CD8-positive, alpha-beta memory T cell (primary cell): ENCODE measurements around the gene ASB2. TPM values are rescaled to one million over a fixed set of nuclear protein-coding genes. Genes with fewer than 3 reads are reported as not detected.

Source experiments
- CTCF ChIA-PET: fragments of 350-600 bp; sonication (Branson Sonifier 250); formaldehyde crosslinking; loops from one replicate; lab custom pipeline; 2021; ENCODE audit warnings: antibody characterized with exemption; lab: Charles Lee
- POLR2A ChIA-PET: fragments of 350-600 bp; sonication (Branson Sonifier 250); formaldehyde crosslinking; loops from one replicate; lab custom pipeline; 2021; ENCODE audit warnings: antibody characterized with exemption; lab: Charles Lee
- DNase-seq, 5 donors: peaks; one replicate each; pipeline versions ENCODE4 v3.0.0 to v3.0.0-alpha.2; 2020 to 2022; ENCODE audit warnings: mixed read lengths in 1 of 5
- H3K27ac ChIP-seq: one replicate; pipeline ENCODE4 v1.7.0; 2013; ENCODE audit warnings: low read depth, mild to moderate bottlenecking, low read length, moderate library complexity
- H3K27me3 ChIP-seq: 2 replicates; pipeline ENCODE4 v1.7.0; 2013; ENCODE audit warnings: low read length, mild to moderate bottlenecking; ENCODE audit not compliant: insufficient read depth, poor library complexity, severe bottlenecking
- H3K36me3 ChIP-seq: 2 replicates; pipeline ENCODE4 v1.7.0; 2013; ENCODE audit warnings: mild to moderate bottlenecking, low read length, moderate library complexity; ENCODE audit not compliant: insufficient read depth
- H3K4me1 ChIP-seq: 2 replicates; pipeline ENCODE4 v1.7.0; 2013; ENCODE audit warnings: mild to moderate bottlenecking, low read length, moderate library complexity; ENCODE audit not compliant: insufficient read depth
- H3K4me3 ChIP-seq: 2 replicates; pipeline ENCODE4 v1.7.0; 2013; ENCODE audit warnings: mild to moderate bottlenecking, low read length
- H3K9me3 ChIP-seq: 2 replicates; pipeline ENCODE4 v1.7.0; 2013; ENCODE audit warnings: mild to moderate bottlenecking, low read length
- H3K27ac Mint-ChIP-seq, 8 donors: one replicate each; pipeline ENCODE4 v1.8.0; 2020 to 2021; ENCODE audit warnings: mixed read lengths in 8 of 8, mild to moderate bottlenecking in 6 of 8, inconsistent platforms in 3 of 8, moderate library complexity in 3 of 8
- H3K27me3 Mint-ChIP-seq, 2 donors: one replicate each; pipeline ENCODE4 v1.8.0; 2020 to 2021; ENCODE audit warnings: mixed read lengths in 2 of 2, mild to moderate bottlenecking in 1 of 2, moderate library complexity in 1 of 2
- H3K36me3 Mint-ChIP-seq, 3 donors: one replicate each; pipeline ENCODE4 v1.8.0; 2020 to 2021; ENCODE audit warnings: mixed read lengths in 3 of 3, inconsistent platforms in 1 of 3, mild to moderate bottlenecking in 1 of 3
- H3K4me1 Mint-ChIP-seq, 3 donors: one replicate each; pipeline ENCODE4 v1.8.0; 2020 to 2021; ENCODE audit warnings: mixed read lengths in 3 of 3, inconsistent platforms in 1 of 3, mild to moderate bottlenecking in 1 of 3
- H3K4me3 Mint-ChIP-seq, 7 donors: one replicate each; pipeline ENCODE4 v1.8.0; 2020 to 2021; ENCODE audit warnings: mixed read lengths in 7 of 7, mild to moderate bottlenecking in 6 of 7, moderate library complexity in 4 of 7, inconsistent platforms in 2 of 7
- H3K9me3 Mint-ChIP-seq, 5 donors: one replicate each; pipeline ENCODE4 v1.8.0; 2020 to 2022; ENCODE audit warnings: mixed read lengths in 5 of 5, mild to moderate bottlenecking in 3 of 5, moderate library complexity in 2 of 5, inconsistent platforms in 1 of 5
- polyA plus RNA-seq: library from polyadenylated mRNA; unstranded; fragments of 300-500 nt; fragmentation: Illumina TruSeq; gene quantifications from one replicate; pipeline ENCODE4 v1.2.3, GENCODE V29; 2021
- total RNA-seq, 2 experiments: library from RNA; stranded (reverse); gene quantifications; one replicate each; pipeline ENCODE4 v1.2.3, GENCODE V29; 2021

The ASB2 gene
- total and polyA plus RNA-seq, 3 experiments from 2014 or later, result 4.8 to 98.0 (median 93.5) TPM

- no peaks in the 10 kb centered on the region for H3K9me3 ChIP-seq
- Mint-ChIP-seq H3K9me3 (no peaks in the 10 kb centered on the region), H3K27ac (peak overlapping the region; percentile 82 to 99 (median 96)), H3K27me3 (no peaks in the 10 kb centered on the region), H3K4me1 (peaks cover 70 to 89% (median 76%) of the 10 kb centered on the region in 3 donors), H3K36me3 (peaks cover 0 to 29% (median 3%) of the 10 kb centered on the region in 3 donors), H3K4me3 (peak overlapping the region; percentile 81 to 93 (median 85))
- H3K27ac ChIP-seq, result peak overlapping the region; percentile 68
- no peaks in the 10 kb centered on the region for H3K36me3 ChIP-seq
- peak in 4 of 5 donors; percentile 40 to 82 (median 60) for DNase-seq
- H3K4me1 ChIP-seq, result peaks cover 72% of the 10 kb centered on the region
- ChIA-PET CTCF (interaction anchor here (1.0 to 33.9 kb wide), 7 partner anchors 8 to 181 kb away, joined by 3 to 945 read pairs (median 4); partner anchors contain the start of gene ASB2), POLR2A (interaction anchor here (1.2 to 2.8 kb wide), 3 partner anchors 8 to 16 kb away, joined by 3 to 13 read pairs (median 5); no protein-coding TSS in a partner anchor)
- H3K27me3 ChIP-seq, result no peaks in the 10 kb centered on the region
- H3K4me3 ChIP-seq, result peak overlapping the region; percentile 54
These were observed 21.2 kb downstream of the ASB2 start for GRCh38 chr14:93954900-93955849.

- H3K27ac Mint-ChIP-seq, result peak overlapping the region; percentile 82 to 99 (median 96)
- DNase-seq, result no peak
- Histone ChIP-seq H3K27me3 (no peaks in the 10 kb centered on the region), H3K36me3 (no peaks in the 10 kb centered on the region), H3K9me3 (no peaks in the 10 kb centered on the region), H3K27ac (peak overlapping the region; percentile 68), H3K4me3 (peak overlapping the region; percentile 54), H3K4me1 (peaks cover 65% of the 10 kb centered on the region)
- POLR2A ChIA-PET, result interaction anchor here (1.2 to 2.8 kb wide), 3 partner anchors 9 to 16 kb away, joined by 3 to 13 read pairs (median 5); no protein-coding TSS in a partner anchor
- H3K4me1 Mint-ChIP-seq, result peaks cover 63 to 82% (median 69%) of the 10 kb centered on the region in 3 donors
- H3K4me3 Mint-ChIP-seq, result peak overlapping the region; percentile 81 to 93 (median 85)
- no peaks in the 10 kb centered on the region for H3K27me3 Mint-ChIP-seq
- H3K9me3 Mint-ChIP-seq, result no peaks in the 10 kb centered on the region
- CTCF ChIA-PET, result interaction anchor here (1.0 to 33.9 kb wide), 5 partner anchors 9 to 182 kb away, joined by 3 to 945 read pairs (median 6); partner anchors contain the start of gene ASB2
- peaks cover 0 to 36% (median 3%) of the 10 kb centered on the region in 3 donors for H3K36me3 Mint-ChIP-seq
These were observed 21.9 kb downstream of the ASB2 start for GRCh38 chr14:93954516-93954830.

- Histone ChIP-seq H3K36me3 (no peaks in the 10 kb centered on the region), H3K9me3 (no peaks in the 10 kb centered on the region), H3K4me3 (no peak overlapping the region), H3K27ac (no peak overlapping the region), H3K27me3 (no peaks in the 10 kb centered on the region), H3K4me1 (peaks cover 59% of the 10 kb centered on the region)
- DNase-seq, result no peak
- no peaks in the 10 kb centered on the region for H3K27me3 Mint-ChIP-seq
- CTCF ChIA-PET, result interaction anchor here (1.2 to 33.9 kb wide), 7 partner anchors 10 to 178 kb away, joined by 3 to 945 read pairs (median 10); partner anchors contain the start of gene ASB2
- H3K4me3 Mint-ChIP-seq, result peak overlapping the region; percentile 73 to 93 (median 85)
- POLR2A ChIA-PET, result interaction anchor here (1.2 to 1.4 kb wide), 2 partner anchors 9 to 24 kb away, joined by 5 read pairs; no protein-coding TSS in a partner anchor
- peak overlapping the region; percentile 72 to 99 (median 90) for H3K27ac Mint-ChIP-seq
- H3K9me3 Mint-ChIP-seq, result no peaks in the 10 kb centered on the region
- H3K36me3 Mint-ChIP-seq, result peaks cover 0 to 42% (median 3%) of the 10 kb centered on the region in 3 donors
- peaks cover 58 to 76% (median 63%) of the 10 kb centered on the region in 3 donors for H3K4me1 Mint-ChIP-seq
These were observed 22.4 kb downstream of the ASB2 start for GRCh38 chr14:93953739-93954515.

GRCh38 chr14:93953263-93953662, 23.1 kb downstream of the ASB2 start:
- H3K27me3 ChIP-seq, result no peaks in the 10 kb centered on the region
- CTCF ChIA-PET, result interaction anchor here (1.2 to 21.3 kb wide), 8 partner anchors 10 to 179 kb away, joined by 3 to 945 read pairs (median 4); partner anchors contain the start of gene ASB2
- Mint-ChIP-seq H3K4me3 (peak overlapping the region; percentile 41 to 92 (median 84)), H3K27ac (peak overlapping the region; percentile 23 to 99 (median 54)), H3K9me3 (no peaks in the 10 kb centered on the region), H3K27me3 (no peaks in the 10 kb centered on the region), H3K36me3 (peaks cover 0 to 48% (median 3%) of the 10 kb centered on the region in 3 donors), H3K4me1 (peaks cover 51 to 73% (median 57%) of the 10 kb centered on the region in 3 donors)
- H3K9me3 ChIP-seq, result no peaks in the 10 kb centered on the region
- peak in 1 of 5 donors; percentile 62 for DNase-seq
- H3K4me1 ChIP-seq, result peaks cover 53% of the 10 kb centered on the region
- POLR2A ChIA-PET, result interaction anchor here (1.4 kb wide), 1 partner anchor 25 kb away, joined by 5 read pairs; no protein-coding TSS in a partner anchor
- H3K36me3 ChIP-seq, result no peaks in the 10 kb centered on the region
- H3K27ac ChIP-seq, result no peak overlapping the region
- H3K4me3 ChIP-seq, result no peak overlapping the region

GRCh38 chr14:93952829-93953228, 23.5 kb downstream of the ASB2 start:
- ChIA-PET CTCF (interaction anchor here (1.2 to 21.3 kb wide), 10 partner anchors 9 to 179 kb away, joined by 3 to 945 read pairs (median 4); partner anchors contain the start of gene ASB2), POLR2A (interaction anchor here (1.4 kb wide), 1 partner anchor 26 kb away, joined by 5 read pairs; no protein-coding TSS in a partner anchor)
- Histone ChIP-seq H3K27me3 (no peaks in the 10 kb centered on the region), H3K27ac (no peak overlapping the region), H3K9me3 (no peaks in the 10 kb centered on the region), H3K36me3 (no peaks in the 10 kb centered on the region), H3K4me3 (no peak overlapping the region), H3K4me1 (peaks cover 48% of the 10 kb centered on the region)
- peak overlapping the region in 2 of 7 donors; percentile 9 to 92 for H3K4me3 Mint-ChIP-seq
- H3K4me1 Mint-ChIP-seq, result peaks cover 47 to 69% (median 52%) of the 10 kb centered on the region in 3 donors
- H3K27ac Mint-ChIP-seq, result peak overlapping the region in 2 of 8 donors; percentile 42 to 91
- H3K27me3 Mint-ChIP-seq, result no peaks in the 10 kb centered on the region
- DNase-seq, result no peak
- H3K9me3 Mint-ChIP-seq, result no peaks in the 10 kb centered on the region
- peaks cover 0 to 50% (median 3%) of the 10 kb centered on the region in 3 donors for H3K36me3 Mint-ChIP-seq

GRCh38 chr14:93951635-93952540, 24.5 kb downstream of the ASB2 start:
- ChIA-PET CTCF (interaction anchor here (1.2 to 21.3 kb wide), 7 partner anchors 8 to 85 kb away, joined by 3 to 945 read pairs (median 5); partner anchors contain the start of gene ASB2), POLR2A (interaction anchor here (1.0 to 1.4 kb wide), 2 partner anchors 19 to 72 kb away, joined by 3 read pairs; no protein-coding TSS in a partner anchor)
- Histone ChIP-seq H3K27me3 (no peaks in the 10 kb centered on the region), H3K4me3 (no peak overlapping the region), H3K36me3 (no peaks in the 10 kb centered on the region), H3K4me1 (peaks cover 39% of the 10 kb centered on the region), H3K9me3 (no peaks in the 10 kb centered on the region), H3K27ac (no peak overlapping the region)
- Mint-ChIP-seq H3K27me3 (no peaks in the 10 kb centered on the region), H3K9me3 (no peaks in the 10 kb centered on the region), H3K4me1 (peaks cover 38 to 59% (median 43%) of the 10 kb centered on the region in 3 donors), H3K36me3 (peaks cover 0 to 56% (median 3%) of the 10 kb centered on the region in 3 donors), H3K27ac (peak overlapping the region in 4 of 8 donors; percentile 1 to 91 (median 32)), H3K4me3 (no peak overlapping the region)
- DNase-seq, result no peak
